Breast epithelium (tissue), 4 donors: Measurements from ENCODE around the gene TRAPPC3. TPM values are rescaled to one million over a fixed set of nuclear protein-coding genes. Genes with fewer than 3 reads are reported as not detected.

Experiments
- DNase-seq, 2 donors: peaks; one replicate each; pipeline ENCODE4 v3.0.0-alpha.2; 2019; ENCODE audit warnings: low spot score in 2 of 2
- H3K27ac ChIP-seq, 2 donors: fragments of 200-600 bp; sonication (generic) in 1 of 2; one replicate each; pipeline ENCODE4 v1.5.1; 2016 to 2019; ENCODE audit warnings: mild to moderate bottlenecking in 1 of 2
- H3K27me3 ChIP-seq, 2 donors: fragments of 200-600 bp; sonication (generic) in 1 of 2; one replicate each; pipeline versions ENCODE4 v1.5.1 to v1.6.0; 2017 to 2019; ENCODE audit warnings: control low read depth in 1 of 2, mild to moderate bottlenecking in 1 of 2
- H3K36me3 ChIP-seq: fragments of 200-600 bp; one replicate; pipeline ENCODE4 v1.5.1; 2019
- H3K4me1 ChIP-seq, 2 donors: fragments of 200-600 bp; sonication (generic); one replicate each; pipeline ENCODE4 v1.5.1; 2016 to 2019; ENCODE audit warnings: control low read depth in 1 of 2
- H3K4me3 ChIP-seq, 3 donors: fragments of 200-600 bp; sonication (generic); 1 replicate in 2 of 3; 2 replicates in 1 of 3; pipeline ENCODE4 v1.5.1; 2016 to 2019; ENCODE audit warnings: mild to moderate bottlenecking in 3 of 3, moderate library complexity in 2 of 3
- H3K9me3 ChIP-seq, 2 donors: fragments of 200-600 bp; sonication (generic) in 1 of 2; one replicate each; pipeline ENCODE4 v1.5.1; 2016 to 2019; ENCODE audit warnings: control low read depth in 1 of 2
- CTCF ChIP-seq, 3 donors: fragments of 450-650 bp; IDR thresholded peaks; one replicate each; pipeline ENCODE4 v1.5.1; 2016 to 2017; ENCODE audit warnings: antibody characterized with exemption in 3 of 3, mild to moderate bottlenecking in 3 of 3, moderate library complexity in 3 of 3
- POLR2A ChIP-seq: fragments of 450-650 bp; IDR thresholded peaks from one replicate; pipeline ENCODE4 v1.6.1; 2016; ENCODE audit warnings: antibody characterized with exemption, mild to moderate bottlenecking, moderate library complexity
- POLR2AphosphoS5 ChIP-seq, 3 donors: sonication (generic); formaldehyde crosslinking; IDR thresholded peaks; one replicate each; pipeline ENCODE4 v1.6.1; 2017; ENCODE audit warnings: antibody characterized with exemption in 3 of 3
- intact Hi-C: fragments of 100-400 bp; cut with DNase I; formaldehyde crosslinking; loops from one replicate; pipeline ENCODE4 v1.15.1; 2023; ENCODE audit warnings: low total_unique reads
- total RNA-seq, 3 donors: library from RNA; depleted of rRNA; stranded (reverse); fragments of >200 nt; gene quantifications; one replicate each; pipeline ENCODE4 v1.1.0, GENCODE V29; 2016

The TRAPPC3 gene
- total RNA-seq, 3 donors from 2014 or later, result 107 to 118 (median 116) TPM

- intact Hi-C loops, result no loop called here
- DNase-seq, result no peak
- Histone ChIP-seq H3K27me3 (no peaks in the 10 kb centered on the region), H3K4me3 (no peak overlapping the region), H3K4me1 (peaks cover 0 to 8% of the 10 kb centered on the region in 2 donors), H3K27ac (peak overlapping the region in 1 of 2 donors; percentile 77), H3K9me3 (no peaks in the 10 kb centered on the region), H3K36me3 (no peaks in the 10 kb centered on the region)
- TF ChIP-seq CTCF (IDR thresholded peaks at IDR 0.05), result no peak
- TF ChIP-seq POLR2A, result no peak
- TF ChIP-seq POLR2AphosphoS5 (IDR thresholded peaks at IDR 0.05), result no peak
Measured at GRCh38 chr1:36122062-36123030, 26.9 kb downstream of the TRAPPC3 start.

- H3K27ac ChIP-seq, result peak overlapping the region; percentile 63 to 68
- peak in 1 of 2 donors; percentile 55 for DNase-seq
Measured at GRCh38 chr1:36119456-36119855, 29.8 kb downstream of the TRAPPC3 start.

GRCh38 chr1:36118447-36119204 lies 30.7 kb downstream of the TRAPPC3 start:
- Histone ChIP-seq H3K27me3 (no peaks in the 10 kb centered on the region), H3K4me3 (no peak overlapping the region), H3K9me3 (no peaks in the 10 kb centered on the region), H3K36me3 (no peaks in the 10 kb centered on the region), H3K27ac (peak overlapping the region; percentile 63 to 68), H3K4me1 (peaks cover 4 to 21% of the 10 kb centered on the region in 2 donors)
- no peak for TF ChIP-seq POLR2A
- no peak for TF ChIP-seq CTCF (IDR thresholded peaks at IDR 0.05)
- TF ChIP-seq POLR2AphosphoS5 (IDR thresholded peaks at IDR 0.05), result no peak
- intact Hi-C loops, result no loop called here
- DNase-seq, result no peak

More at GRCh38 chr1:36119456-36119855, 29.8 kb downstream of the TRAPPC3 start:
- Histone ChIP-seq H3K9me3 (no peaks in the 10 kb centered on the region), H3K36me3 (no peaks in the 10 kb centered on the region), H3K4me3 (no peak overlapping the region), H3K4me1 (peaks cover 4 to 21% of the 10 kb centered on the region in 2 donors), H3K27me3 (no peaks in the 10 kb centered on the region)
- TF ChIP-seq POLR2A (no peak), POLR2AphosphoS5 (IDR thresholded peaks at IDR 0.05) (peak in 1 of 3 donors; percentile 17), CTCF (IDR thresholded peaks at IDR 0.05) (no peak)
- intact Hi-C loops, result no loop called here

DNA sequence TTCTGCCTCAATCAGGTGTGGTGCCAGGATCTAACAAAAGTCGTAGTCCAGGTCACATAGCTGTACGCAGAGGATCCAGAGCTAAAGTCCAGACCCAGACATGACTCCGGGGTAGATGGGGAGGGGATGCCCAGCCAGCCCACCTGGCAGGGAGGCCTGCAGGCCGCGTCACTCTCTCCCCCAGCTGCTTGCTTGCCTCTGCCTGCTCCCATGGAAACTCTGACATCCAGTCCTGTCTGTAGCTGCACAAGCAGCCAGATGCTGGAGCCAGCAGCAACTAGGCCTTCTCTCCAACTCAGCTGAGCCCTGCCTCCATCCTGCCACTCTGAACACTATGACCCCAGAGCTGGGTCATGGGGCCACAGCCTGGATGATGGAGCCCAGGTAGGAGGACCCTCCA lies 32.4 kb downstream of the TRAPPC3 start:
- no peaks in the 10 kb centered on the region for H3K9me3 ChIP-seq
- no peak for DNase-seq
- H3K4me3 ChIP-seq, result no peak overlapping the region
- H3K4me1 ChIP-seq, result peaks cover 4 to 21% of the 10 kb centered on the region in 2 donors
- no peaks in the 10 kb centered on the region for H3K36me3 ChIP-seq
- peak overlapping the region; percentile 67 to 86 for H3K27ac ChIP-seq
- intact Hi-C loops, result no loop called here
- TF ChIP-seq CTCF (IDR thresholded peaks at IDR 0.05) (no peak), POLR2A (no peak), POLR2AphosphoS5 (IDR thresholded peaks at IDR 0.05) (no peak)
- H3K27me3 ChIP-seq, result no peaks in the 10 kb centered on the region
